ENCODE measurements around the gene LRWD1. TPM values are rescaled to one million over a fixed set of nuclear protein-coding genes. Genes with fewer than 3 reads are reported as not detected.
A peak's percentile ranks its signal among the peaks of the same experiment; 100 is the strongest.

LRWD1 gene
- total RNA-seq, 2 experiments from 2014 or later = 9.4 to 11.0 TPM

DNA sequence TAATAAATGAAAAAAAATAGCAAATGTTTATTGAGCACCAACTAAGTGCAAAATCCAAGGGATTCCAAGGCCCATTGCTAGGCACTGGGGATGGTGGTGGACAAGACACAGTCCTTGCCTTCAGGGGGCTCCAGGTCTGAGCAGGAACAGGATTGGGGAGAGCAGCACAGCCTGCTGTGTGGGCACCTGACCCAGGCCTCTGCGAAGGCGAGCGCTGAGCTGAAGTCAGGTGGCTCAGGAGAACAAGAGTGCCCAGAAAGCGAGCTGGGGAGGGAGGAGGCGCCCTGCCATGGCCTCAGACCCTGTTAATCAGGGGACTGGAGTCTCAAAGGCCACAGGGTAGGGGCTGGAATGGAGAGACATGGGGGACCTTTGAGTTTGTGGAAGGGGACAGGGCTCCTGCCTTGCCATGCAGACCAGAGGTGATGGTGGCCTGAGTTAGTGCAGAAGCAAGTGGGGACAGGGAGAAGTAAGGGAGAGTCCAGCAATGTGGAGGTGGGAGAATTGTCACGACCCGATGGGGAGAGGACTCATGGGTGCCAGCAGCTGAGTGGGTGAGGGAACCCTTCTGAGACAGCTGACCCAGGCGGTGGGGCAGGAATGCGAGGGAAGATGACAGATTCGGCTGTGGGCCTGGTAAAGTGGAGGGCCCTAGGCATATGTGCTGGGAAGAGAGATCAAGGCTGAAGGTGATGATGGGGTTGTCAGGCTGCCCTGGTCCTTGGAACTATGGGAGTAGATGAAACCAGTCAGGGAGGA lies 35.5 kb upstream of the LRWD1 start:
- Mint-ChIP-seq H3K36me3 (ENCODE audit: low read depth) (peaks cover 20% of the 10 kb centered on the region), H3K4me1 (ENCODE audit: low read depth) (peaks cover 82% of the 10 kb centered on the region), H3K27me3 (ENCODE audit: low read depth) (no peaks in the 10 kb centered on the region), H3K4me3 (no peak overlapping the region), H3K9me3 (no peaks in the 10 kb centered on the region), H3K27ac (peak overlapping the region; percentile 74)
- DNase-seq = no peak
- intact Hi-C loops (cut with micrococcal nuclease) = no loop called here
- CTCF ChIA-PET = interaction anchor here (0.5 to 1.8 kb wide), 3 partner anchors 14 to 38 kb away, joined by 3 to 7 read pairs (median 3); no protein-coding TSS in a partner anchor

- peak overlapping the region; percentile 98 for H3K27ac Mint-ChIP-seq
- H3K4me1 Mint-ChIP-seq (ENCODE audit: low read depth) = peaks cover 64% of the 10 kb centered on the region
- CTCF ChIA-PET = interaction anchor here (0.6 to 2.9 kb wide), 2 partner anchors 19 to 26 kb away, joined by 3 to 12 read pairs; no protein-coding TSS in a partner anchor
- H3K4me3 Mint-ChIP-seq = peak overlapping the region; percentile 74
- intact Hi-C loops (cut with micrococcal nuclease) = loop anchor here (1.0 to 10.0 kb wide), 5 partner anchors 16 to 913 kb away; partner anchors contain the start of genes ALKBH4, DNAJC2, LRWD1 and PRKRIP1
- H3K36me3 Mint-ChIP-seq (ENCODE audit: low read depth) = peaks cover 10% of the 10 kb centered on the region
- H3K9me3 Mint-ChIP-seq = no peaks in the 10 kb centered on the region
- DNase-seq = peak; percentile 80
- H3K27me3 Mint-ChIP-seq (ENCODE audit: low read depth) = no peaks in the 10 kb centered on the region
Observed at GRCh38 chr7:102431617-102432298, 33.0 kb upstream of the LRWD1 start.

DNA sequence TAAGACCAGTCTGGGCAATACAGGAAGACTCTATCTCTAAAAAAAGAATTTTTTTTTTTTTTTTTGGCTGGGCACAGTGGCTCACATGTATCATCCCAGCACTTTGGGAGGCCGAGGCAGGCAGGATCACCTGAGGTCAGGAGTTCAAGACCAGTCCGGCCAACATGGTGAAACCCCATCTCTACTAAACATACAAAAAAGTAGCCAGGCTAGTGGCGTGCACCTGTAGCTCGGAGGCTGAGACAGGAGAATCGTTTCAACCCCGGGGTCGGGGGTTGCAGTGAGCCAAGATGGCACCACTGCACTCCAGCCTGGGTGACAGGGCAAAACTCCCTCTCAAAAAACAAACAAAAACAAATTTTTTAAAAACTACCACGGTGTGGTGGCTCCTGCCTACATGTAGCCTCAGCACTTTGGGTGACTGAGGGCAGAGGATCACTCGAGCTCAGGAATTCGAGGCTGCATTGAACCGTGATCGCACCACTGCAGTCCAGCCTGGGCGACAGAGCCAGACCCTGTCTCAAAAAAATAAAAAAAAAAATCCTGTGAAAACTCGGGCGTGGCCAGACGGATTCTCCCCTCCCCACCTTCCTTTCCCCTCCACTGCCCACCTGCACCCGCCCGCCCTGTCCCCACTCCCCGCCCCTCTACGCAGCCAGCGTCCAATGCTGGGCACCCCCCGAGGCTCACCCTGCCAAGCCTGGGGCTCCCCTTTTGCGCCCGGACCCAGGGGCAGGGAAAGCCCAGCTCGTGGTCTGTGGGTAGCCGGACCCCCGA lies 32.2 kb upstream of the LRWD1 start:
- H3K4me1 Mint-ChIP-seq (ENCODE audit: low read depth) = peaks cover 55% of the 10 kb centered on the region
- peaks cover 3% of the 10 kb centered on the region for H3K36me3 Mint-ChIP-seq (ENCODE audit: low read depth)
- H3K4me3 Mint-ChIP-seq = peak overlapping the region; percentile 70
- intact Hi-C loops (cut with micrococcal nuclease) = loop anchor here (5.0 to 10.0 kb wide), 2 partner anchors 70 to 912 kb away; partner anchors contain the start of genes DNAJC2 and PSMC2
- peak; percentile 19 for DNase-seq
- CTCF ChIA-PET = interaction anchor here (0.6 to 2.9 kb wide), 2 partner anchors 20 to 27 kb away, joined by 3 to 12 read pairs; no protein-coding TSS in a partner anchor
- no peaks in the 10 kb centered on the region for H3K27me3 Mint-ChIP-seq (ENCODE audit: low read depth)
- no peaks in the 10 kb centered on the region for H3K9me3 Mint-ChIP-seq
- peak overlapping the region; percentile 98 for H3K27ac Mint-ChIP-seq

DNA sequence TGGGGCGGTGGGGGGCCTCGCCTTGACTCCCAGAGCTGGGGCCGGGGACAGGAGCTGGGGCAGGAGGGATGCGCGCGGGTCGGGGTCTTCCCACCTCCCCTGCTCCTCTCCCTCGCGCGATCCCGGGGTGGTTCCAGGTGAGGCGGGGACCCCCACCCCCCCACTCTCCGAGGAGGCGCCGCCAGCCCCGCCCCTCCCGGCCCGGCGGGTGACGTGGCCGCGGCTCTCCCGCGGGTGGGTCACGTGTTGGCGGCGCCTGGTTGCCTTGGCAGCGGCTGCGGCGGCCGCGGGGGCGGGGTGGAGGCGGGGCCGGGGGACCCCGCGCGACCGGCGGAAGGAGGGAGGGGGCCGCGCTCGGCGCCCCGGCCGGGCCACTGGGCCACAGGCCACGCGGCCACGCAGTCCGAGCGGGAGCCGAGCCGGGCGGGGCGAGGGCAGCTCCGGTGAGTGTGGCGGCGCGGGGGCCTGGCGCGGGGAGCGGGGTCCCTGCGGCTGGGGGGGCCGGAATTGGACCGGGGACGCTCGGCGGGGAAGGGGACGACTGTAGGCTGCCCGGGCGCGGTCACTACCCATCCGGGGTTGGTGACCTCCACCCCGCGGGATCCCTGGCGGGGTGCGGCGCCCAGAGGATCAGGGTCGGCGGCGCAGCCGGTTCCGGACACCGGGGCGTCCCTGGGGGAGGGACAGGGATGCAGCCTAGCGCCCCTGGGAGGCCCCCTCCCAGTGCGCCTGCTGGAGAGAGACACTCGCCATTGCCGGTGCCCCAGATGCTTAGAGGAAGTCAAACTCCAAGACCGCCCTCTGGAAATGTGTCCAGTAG lies 31.4 kb upstream of the LRWD1 start, which contains the start of gene ORAI2:
ORAI2 (plus strand) TSS at position 357 of the 820 bp plus-strand sequence. CDS start 5,382 bp downstream, outside the sequence.
- Mint-ChIP-seq H3K4me3 (peak within 1 kb of the TSS; percentile 79), H3K27ac (peak within 1 kb of the TSS; percentile 98), H3K27me3 (ENCODE audit: low read depth) (no peaks in the 10 kb centered on the region), H3K36me3 (ENCODE audit: low read depth) (peaks cover 3% of the 10 kb centered on the region), H3K9me3 (no peaks in the 10 kb centered on the region), H3K4me1 (ENCODE audit: low read depth) (peaks cover 49% of the 10 kb centered on the region)
- peak; percentile 81 for DNase-seq
- CTCF ChIA-PET = interaction anchor here (1.0 to 2.9 kb wide), 5 partner anchors 18 to 34 kb away, joined by 3 to 12 read pairs (median 7); no protein-coding TSS in a partner anchor
- intact Hi-C loops (cut with micrococcal nuclease) = loop anchor here (5.0 to 10.0 kb wide), 2 partner anchors 71 to 911 kb away; partner anchors contain the start of genes DNAJC2 and PSMC2

GRCh38 chr7:102434039-102434486 lies 30.7 kb upstream of the LRWD1 start:
- Mint-ChIP-seq H3K4me1 (ENCODE audit: low read depth) (peaks cover 46% of the 10 kb centered on the region), H3K27ac (peak overlapping the region; percentile 28), H3K27me3 (ENCODE audit: low read depth) (no peaks in the 10 kb centered on the region), H3K36me3 (ENCODE audit: low read depth) (peaks cover 3% of the 10 kb centered on the region), H3K9me3 (no peaks in the 10 kb centered on the region), H3K4me3 (peak overlapping the region; percentile 79)
- intact Hi-C loops (cut with micrococcal nuclease) = loop anchor here (5.0 to 10.0 kb wide), 2 partner anchors 72 to 911 kb away; partner anchors contain the start of genes DNAJC2 and PSMC2
- DNase-seq = peak; percentile 44
- CTCF ChIA-PET = interaction anchor here (1.0 to 2.9 kb wide), 5 partner anchors 19 to 33 kb away, joined by 3 to 12 read pairs (median 7); no protein-coding TSS in a partner anchor

DNA sequence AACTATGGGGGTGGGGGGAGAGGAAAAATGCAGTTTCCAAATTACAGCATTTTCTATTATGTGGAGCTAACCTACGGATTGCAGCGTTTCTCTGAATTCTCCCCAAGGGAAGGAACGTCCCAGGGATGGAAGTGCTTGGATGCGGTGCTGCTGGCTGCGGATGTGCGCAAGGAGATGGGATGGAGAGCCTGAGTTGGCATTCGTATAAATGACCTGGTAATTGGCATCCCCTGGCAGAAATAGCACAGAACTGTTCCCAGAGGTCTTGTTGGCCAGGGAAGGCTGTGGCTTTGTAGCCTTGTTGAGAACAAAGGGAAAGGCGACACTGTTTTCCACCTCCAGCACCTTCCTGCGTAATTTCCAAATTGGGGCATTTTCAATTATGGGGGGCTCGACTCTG lies 28.7 kb upstream of the LRWD1 start:
- intact Hi-C loops (cut with micrococcal nuclease) = loop anchor here (10.0 kb wide), 1 partner anchor 909 kb away; the partner anchor contains the start of genes DNAJC2 and PSMC2
- no peak for DNase-seq
- Mint-ChIP-seq H3K27me3 (ENCODE audit: low read depth) (no peaks in the 10 kb centered on the region), H3K27ac (no peak overlapping the region), H3K36me3 (ENCODE audit: low read depth) (peaks cover 3% of the 10 kb centered on the region), H3K4me3 (no peak overlapping the region), H3K4me1 (ENCODE audit: low read depth) (peaks cover 27% of the 10 kb centered on the region), H3K9me3 (no peaks in the 10 kb centered on the region)
- CTCF ChIA-PET = interaction anchor here (1.4 to 2.3 kb wide), 2 partner anchors 24 to 31 kb away, joined by 5 to 9 read pairs; no protein-coding TSS in a partner anchor

- H3K36me3 Mint-ChIP-seq (ENCODE audit: low read depth) = peaks cover 8% of the 10 kb centered on the region
- peaks cover 2% of the 10 kb centered on the region for H3K4me1 Mint-ChIP-seq (ENCODE audit: low read depth)
- H3K27me3 Mint-ChIP-seq (ENCODE audit: low read depth) = no peaks in the 10 kb centered on the region
- CTCF ChIA-PET = interaction anchor here (2.5 kb wide), 1 partner anchor 30 kb away, joined by 6 read pairs; no protein-coding TSS in a partner anchor
- no peak overlapping the region for H3K4me3 Mint-ChIP-seq
- no peak overlapping the region for H3K27ac Mint-ChIP-seq
- intact Hi-C loops (cut with micrococcal nuclease) = loop anchor here (10.0 kb wide), 1 partner anchor 905 kb away; the partner anchor contains the start of genes DNAJC2 and PSMC2
- DNase-seq = no peak
- no peaks in the 10 kb centered on the region for H3K9me3 Mint-ChIP-seq
Observed at GRCh38 chr7:102439963-102440795, 24.6 kb upstream of the LRWD1 start.

DNA sequence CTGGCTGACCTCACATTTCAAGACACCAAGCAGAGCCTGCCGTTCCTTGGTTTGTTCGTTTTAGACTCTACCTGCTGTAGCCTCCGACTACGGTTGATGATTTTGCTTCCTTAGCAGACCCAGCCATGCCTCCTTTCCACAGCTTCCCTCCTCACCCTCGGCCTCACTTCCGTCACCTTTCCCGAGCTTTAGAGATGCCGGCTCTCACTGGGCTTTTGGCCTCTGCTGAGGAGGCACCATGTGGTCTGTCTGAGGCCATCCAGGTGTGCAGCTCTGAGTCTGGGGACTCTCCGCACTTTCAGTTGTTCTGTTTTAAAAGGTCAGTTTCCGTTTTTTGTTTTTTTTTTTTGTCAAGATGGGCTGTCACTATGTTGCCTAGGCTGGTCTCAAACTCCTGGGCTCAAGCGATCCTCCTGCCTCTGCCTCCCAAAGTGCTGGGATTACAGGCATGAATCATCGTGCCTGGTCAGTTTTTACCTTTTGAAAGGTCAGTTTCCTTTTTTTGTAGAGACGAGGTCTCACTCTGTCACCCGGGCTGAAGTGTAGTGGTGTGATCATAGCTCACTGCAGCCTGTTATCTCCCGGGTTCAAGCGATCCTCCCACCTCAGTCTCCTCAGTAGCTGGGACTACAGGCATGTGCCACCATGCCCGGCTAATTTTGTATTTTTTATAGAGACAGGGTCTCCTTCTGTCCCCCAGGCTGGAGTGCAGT lies 19.7 kb upstream of the LRWD1 start:
- Mint-ChIP-seq H3K36me3 (ENCODE audit: low read depth) (peaks cover 7% of the 10 kb centered on the region), H3K27ac (no peak overlapping the region), H3K9me3 (no peaks in the 10 kb centered on the region), H3K4me1 (ENCODE audit: low read depth) (peaks cover 2% of the 10 kb centered on the region), H3K27me3 (ENCODE audit: low read depth) (no peaks in the 10 kb centered on the region), H3K4me3 (no peak overlapping the region)
- intact Hi-C loops (cut with micrococcal nuclease) = no loop called here
- CTCF ChIA-PET = interaction anchor here (1.0 kb wide), 1 partner anchor 18 kb away, joined by 5 read pairs; no protein-coding TSS in a partner anchor
- no peak for DNase-seq

DNA sequence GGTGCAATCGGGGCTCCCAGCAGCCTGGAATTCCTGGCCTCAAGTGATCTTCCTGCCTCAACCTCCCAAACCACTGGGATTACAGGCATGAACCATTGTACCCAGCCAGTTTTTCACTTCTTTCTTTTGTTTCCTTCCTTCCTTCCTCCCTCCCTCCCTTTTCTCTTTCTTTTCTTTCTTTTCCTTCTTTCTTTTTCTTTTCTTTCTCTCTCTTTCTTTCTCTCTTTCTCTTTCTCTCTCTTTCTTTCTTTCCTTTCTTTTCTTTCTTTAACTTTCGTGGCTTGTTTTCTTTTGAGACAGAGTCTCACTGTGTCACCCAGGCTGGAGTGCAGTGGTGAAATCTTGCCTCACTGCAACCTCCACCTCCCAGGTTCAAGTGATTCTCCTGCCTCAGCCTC lies 19.1 kb upstream of the LRWD1 start:
- peaks cover 2% of the 10 kb centered on the region for H3K4me1 Mint-ChIP-seq (ENCODE audit: low read depth)
- no peak overlapping the region for H3K27ac Mint-ChIP-seq
- no peaks in the 10 kb centered on the region for H3K9me3 Mint-ChIP-seq
- CTCF ChIA-PET = no interaction called here
- DNase-seq = no peak
- no peaks in the 10 kb centered on the region for H3K27me3 Mint-ChIP-seq (ENCODE audit: low read depth)
- intact Hi-C loops (cut with micrococcal nuclease) = no loop called here
- peaks cover 7% of the 10 kb centered on the region for H3K36me3 Mint-ChIP-seq (ENCODE audit: low read depth)
- no peak overlapping the region for H3K4me3 Mint-ChIP-seq

Measured in activated naive CD4-positive, alpha-beta T cell treated with anti-CD3 and anti-CD28 coated beads for 36 hours (primary cell).